Cardiac muscle cell (in vitro differentiated cells and primary cell): ENCODE data around the gene MACROD2. TPM values are rescaled to one million over a fixed set of nuclear protein-coding genes. Genes with fewer than 3 reads are reported as not detected.

Source experiments
- DNase-seq, 2 donors: peaks; one replicate each; pipeline versions ENCODE4 v3.0.0 to v3.0.0-alpha.2; 2010 to 2017; ENCODE audit warnings: low read depth in 1 of 2, low spot score in 1 of 2
- H3K27ac ChIP-seq: fragments of 200-600 bp; sonication (generic); 2 replicates; pipeline ENCODE4 v1.5.1; 2016
- H3K27me3 ChIP-seq: fragments of 200-600 bp; sonication (generic); 2 replicates; pipeline ENCODE4 v1.6.0; 2016; ENCODE audit warnings: control low read depth
- H3K36me3 ChIP-seq: fragments of 200-600 bp; sonication (generic); 2 replicates; pipeline ENCODE4 v1.5.1; 2016; ENCODE audit warnings: control low read depth
- H3K4me1 ChIP-seq: fragments of 200-600 bp; sonication (generic); 2 replicates; pipeline ENCODE4 v1.8.1; 2017; ENCODE audit warnings: low read depth, mild to moderate bottlenecking, mixed run types
- H3K4me3 ChIP-seq: fragments of 200-600 bp; sonication (generic); 2 replicates; pipeline ENCODE4 v1.5.1; 2016; ENCODE audit warnings: mild to moderate bottlenecking
- H3K9me3 ChIP-seq: fragments of 200-600 bp; sonication (generic); 2 replicates; pipeline ENCODE4 v1.5.1; 2017; ENCODE audit warnings: low read depth, mild to moderate bottlenecking, control low read depth
- CTCF ChIP-seq: IDR thresholded peaks from 2 replicates; pipeline ENCODE4 v1.5.1; 2012; ENCODE audit warnings: low read depth, mild to moderate bottlenecking, low read length
- polyA plus RNA-seq: library from polyadenylated mRNA; unstranded; fragments of >200 nt; fragmentation: Nextera tagmentation; extraction: Ambion mirVana; gene quantifications from 2 replicates; pipeline ENCODE4 v1.2.1, GENCODE V29; 2016
- total RNA-seq: library from RNA; depleted of rRNA; stranded (reverse); fragments of >200 nt; gene quantifications from 2 replicates; pipeline ENCODE4 v1.2.3, GENCODE V29; 2016

The MACROD2 gene
- total and polyA plus RNA-seq, 2 experiments from 2014 or later = 9.3 to 14.4 TPM

- H3K27ac ChIP-seq = no peak overlapping the region
- no peak for TF ChIP-seq CTCF
- no peaks in the 10 kb centered on the region for H3K36me3 ChIP-seq
- H3K27me3 ChIP-seq = no peaks in the 10 kb centered on the region
- no peaks in the 10 kb centered on the region for H3K9me3 ChIP-seq
- no peak for DNase-seq
- H3K4me1 ChIP-seq = no peaks in the 10 kb centered on the region
- no peak overlapping the region for H3K4me3 ChIP-seq
Measured at GRCh38 chr20:16027686-16028085, 2032.4 kb downstream of the MACROD2 start.

- Histone ChIP-seq H3K36me3 (no peaks in the 10 kb centered on the region), H3K4me3 (no peak overlapping the region), H3K9me3 (no peaks in the 10 kb centered on the region), H3K27ac (no peak overlapping the region), H3K27me3 (no peaks in the 10 kb centered on the region), H3K4me1 (no peaks in the 10 kb centered on the region)
- no peak for TF ChIP-seq CTCF
- no peak for DNase-seq
Measured at GRCh38 chr20:16028923-16029322, 2033.6 kb downstream of the MACROD2 start.

- Histone ChIP-seq H3K27me3 (no peaks in the 10 kb centered on the region), H3K4me1 (no peaks in the 10 kb centered on the region), H3K27ac (no peak overlapping the region), H3K4me3 (no peak overlapping the region), H3K36me3 (no peaks in the 10 kb centered on the region), H3K9me3 (no peaks in the 10 kb centered on the region)
- TF ChIP-seq CTCF = no peak
- DNase-seq = no peak
Measured at GRCh38 chr20:16030253-16030652, 2034.9 kb downstream of the MACROD2 start.

- H3K4me1 ChIP-seq = no peaks in the 10 kb centered on the region
- no peak overlapping the region for H3K27ac ChIP-seq
- TF ChIP-seq CTCF = no peak
- H3K36me3 ChIP-seq = no peaks in the 10 kb centered on the region
- H3K9me3 ChIP-seq = no peaks in the 10 kb centered on the region
- no peak for DNase-seq
- H3K27me3 ChIP-seq = no peaks in the 10 kb centered on the region
- H3K4me3 ChIP-seq = no peak overlapping the region
Measured at GRCh38 chr20:16035576-16035975, 2040.3 kb downstream of the MACROD2 start.

- no peak for DNase-seq
- Histone ChIP-seq H3K27ac (no peak overlapping the region), H3K36me3 (no peaks in the 10 kb centered on the region), H3K9me3 (no peaks in the 10 kb centered on the region), H3K27me3 (no peaks in the 10 kb centered on the region), H3K4me1 (no peaks in the 10 kb centered on the region), H3K4me3 (no peak overlapping the region)
- TF ChIP-seq CTCF = no peak
Measured at GRCh38 chr20:16036331-16036730, 2041.0 kb downstream of the MACROD2 start.

- H3K4me1 ChIP-seq = no peaks in the 10 kb centered on the region
- no peak for TF ChIP-seq CTCF
- no peak overlapping the region for H3K27ac ChIP-seq
- no peak for DNase-seq
- no peaks in the 10 kb centered on the region for H3K9me3 ChIP-seq
- no peak overlapping the region for H3K4me3 ChIP-seq
- no peaks in the 10 kb centered on the region for H3K36me3 ChIP-seq
- H3K27me3 ChIP-seq = no peaks in the 10 kb centered on the region
Measured at GRCh38 chr20:16040742-16041141, 2045.4 kb downstream of the MACROD2 start.
